Right renal cortex interstitium (tissue), 3 donors: ENCODE data around the gene TEX29. TPM values are rescaled to one million over a fixed set of nuclear protein-coding genes. Genes with fewer than 3 reads are reported as not detected.

Experiments used
- DNase-seq, 3 donors: peaks; one replicate each; pipeline ENCODE4 v3.0.0-alpha.2; 2013; ENCODE audit warnings: low read depth in 3 of 3, low spot score in 2 of 3
- polyA plus RNA-seq, 3 donors: library from polyadenylated mRNA; unstranded; fragments of 120-200 nt; gene quantifications; one replicate each; pipeline ENCODE4 v1.2.1, GENCODE V29; 2013; ENCODE audit not compliant: insufficient read length in 3 of 3

The TEX29 gene
- polyA plus RNA-seq, 3 donors = 0.35 to 0.37 TPM; not detected in 1

GRCh38 chr13:111337741-111338140, 17.3 kb downstream of the TEX29 start:
- no peak for DNase-seq

- no peak for DNase-seq
Observed at GRCh38 chr13:111338841-111339240, 18.4 kb downstream of the TEX29 start.

GRCh38 chr13:111339366-111340143, 19.1 kb downstream of the TEX29 start:
- DNase-seq = no peak

- no peak for DNase-seq
Observed at GRCh38 chr13:111341886-111342285, 21.4 kb downstream of the TEX29 start.

GRCh38 chr13:111342721-111343120, 22.3 kb downstream of the TEX29 start:
- DNase-seq = no peak

GRCh38 chr13:111343186-111343805, 22.9 kb downstream of the TEX29 start:
- DNase-seq = no peak

- peak in 1 of 3 donors; percentile 40 for DNase-seq
Observed at GRCh38 chr13:111344471-111345191, 24.2 kb downstream of the TEX29 start.

- DNase-seq = no peak
Observed at GRCh38 chr13:111345682-111346081, 25.2 kb downstream of the TEX29 start.

- no peak for DNase-seq
Observed at GRCh38 chr13:111346101-111346680, 25.7 kb downstream of the TEX29 start.

- no peak for DNase-seq
Observed at GRCh38 chr13:111347438-111347837, 27.0 kb downstream of the TEX29 start.

- DNase-seq = no peak
Observed at GRCh38 chr13:111353508-111353907, 33.1 kb downstream of the TEX29 start.

GRCh38 chr13:111354789-111355188, 34.3 kb downstream of the TEX29 start:
- DNase-seq = no peak

- no peak for DNase-seq
Observed at GRCh38 chr13:111356795-111357194, 36.4 kb downstream of the TEX29 start.

GRCh38 chr13:111359237-111359915, 38.9 kb downstream of the TEX29 start:
- no peak for DNase-seq

GRCh38 chr13:111359930-111360329, 39.5 kb downstream of the TEX29 start:
- no peak for DNase-seq

GRCh38 chr13:111360452-111360851, 40.0 kb downstream of the TEX29 start:
- no peak for DNase-seq

GRCh38 chr13:111361046-111361872, 40.8 kb downstream of the TEX29 start:
- no peak for DNase-seq

- no peak for DNase-seq
Observed at GRCh38 chr13:111361873-111362648, 41.6 kb downstream of the TEX29 start.

GRCh38 chr13:111363121-111363520, 42.7 kb downstream of the TEX29 start:
- DNase-seq = no peak
